HG02571 (cell line): Measurements from ENCODE around the gene ACSF2.

Source experiments
- ATAC-seq: cut with Tn5 transposase; IDR thresholded peaks from one replicate; pipeline ENCODE4 v1.9.1; 2021; ENCODE audit warnings: mild to moderate bottlenecking, moderate library complexity; ENCODE audit not compliant: unreplicated experiment

The ACSF2 gene

GRCh38 chr17:50520483-50520882, 94.5 kb downstream of the ACSF2 start:
- no peak for ATAC-seq

DNA sequence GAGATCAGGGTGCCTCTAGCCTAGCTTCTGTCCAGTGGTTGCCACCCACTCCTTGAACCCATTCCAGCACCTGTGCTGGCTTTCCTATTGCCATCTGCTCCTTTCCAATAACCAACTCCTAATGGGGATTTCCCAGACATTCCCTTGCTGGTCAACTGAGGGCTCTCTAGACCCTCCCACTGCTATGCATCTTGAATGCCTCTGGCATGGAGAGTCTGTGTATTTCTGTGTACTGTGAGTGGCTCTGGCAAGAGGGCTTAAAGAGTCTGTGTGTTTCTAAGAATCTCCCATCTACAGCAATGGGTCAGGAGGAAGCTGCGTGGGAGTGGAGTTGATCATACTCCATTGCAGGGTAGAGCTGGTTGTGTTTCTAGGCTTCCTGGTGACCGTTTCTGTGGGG, 95.5 kb downstream of the ACSF2 start:
- ATAC-seq = no peak

DNA sequence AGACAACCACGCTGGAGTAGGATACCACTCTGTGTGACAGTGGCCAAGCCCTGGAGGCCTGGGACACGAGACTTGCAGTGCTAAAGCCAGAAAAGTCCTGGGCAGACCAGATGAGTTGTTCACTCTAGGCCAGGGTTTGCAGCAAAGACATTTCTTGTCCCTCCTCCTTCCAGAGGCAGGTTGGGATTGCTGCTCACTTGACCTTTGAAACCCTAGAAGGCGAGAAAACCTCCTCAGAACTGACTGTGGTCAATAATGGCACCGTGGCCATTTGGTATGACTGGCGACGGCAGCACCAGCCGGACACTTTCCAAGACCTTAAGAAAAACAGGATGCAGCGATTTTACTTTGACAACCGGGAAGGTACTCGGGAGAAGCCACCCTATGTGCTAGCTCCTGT, 96.7 kb downstream of the ACSF2 start:
- ATAC-seq = no peak

DNA sequence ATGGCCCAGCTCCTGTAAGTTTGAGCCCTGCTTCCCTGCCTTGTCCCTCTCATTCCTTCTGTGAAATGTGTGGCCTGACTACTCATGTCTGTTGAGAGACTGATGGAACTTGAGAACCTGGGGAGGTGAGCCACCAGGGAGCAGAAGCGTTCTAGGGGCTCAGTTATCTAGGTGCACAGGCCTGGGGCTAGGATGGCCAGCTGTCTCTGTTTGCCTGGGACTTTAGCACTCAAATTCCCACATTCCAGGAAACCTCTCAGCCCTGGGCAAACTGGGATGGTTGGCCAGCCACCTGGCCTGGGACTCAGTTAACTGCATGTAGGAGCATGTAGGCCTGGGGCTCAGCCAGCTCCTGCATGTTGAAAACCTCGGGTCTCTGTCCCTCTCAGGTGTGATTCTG, 97.2 kb downstream of the ACSF2 start:
- ATAC-seq = no peak
